Lung (tissue), 12 donors: Measurements from ENCODE around the gene TMEM11. TPM values are rescaled to one million over a fixed set of nuclear protein-coding genes. Genes with fewer than 3 reads are reported as not detected.

Experiments used
- ATAC-seq: fragments of 200-7000 bp; cut with Tn5 transposase; one replicate; pipeline ENCODE4 v1.9.1; 2020; ENCODE audit warnings: moderate number of reproducible peaks; ENCODE audit not compliant: insufficient read depth, low FRiP score
- DNase-seq, 3 donors: peaks; one replicate each; pipeline ENCODE4 v3.0.0-alpha.2; 2013 to 2017
- H3K27ac ChIP-seq, 2 donors: one replicate each; pipeline ENCODE4 v1.5.1; 2013; ENCODE audit warnings: mild to moderate bottlenecking in 2 of 2, moderate library complexity in 2 of 2, control low read depth in 1 of 2, inconsistent platforms in 1 of 2, low read depth in 1 of 2, low read length in 1 of 2
- H3K27me3 ChIP-seq, 3 donors: one replicate each; pipeline ENCODE4 v1.5.1; 2013; ENCODE audit warnings: low read length in 2 of 3; ENCODE audit not compliant: control insufficient read depth in 3 of 3, insufficient read depth in 3 of 3
- H3K36me3 ChIP-seq, 4 donors: one replicate each; pipeline ENCODE4 v1.5.1; 2013; ENCODE audit warnings: low read length in 4 of 4, mild to moderate bottlenecking in 1 of 4, moderate library complexity in 1 of 4; ENCODE audit not compliant: control insufficient read depth in 4 of 4, insufficient read depth in 4 of 4
- H3K4me1 ChIP-seq, 5 donors: one replicate each; pipeline ENCODE4 v1.5.1; 2013; ENCODE audit warnings: low read length in 5 of 5, mild to moderate bottlenecking in 2 of 5, moderate library complexity in 1 of 5; ENCODE audit not compliant: control insufficient read depth in 5 of 5, insufficient read depth in 5 of 5
- H3K4me3 ChIP-seq: one replicate; pipeline ENCODE4 v1.5.1; 2013; ENCODE audit warnings: mild to moderate bottlenecking, control low read depth, moderate library complexity
- H3K9ac ChIP-seq, 2 donors: one replicate each; pipeline ENCODE4 v1.5.1; 2013; ENCODE audit warnings: low read length in 2 of 2, control low read depth in 1 of 2; ENCODE audit not compliant: insufficient read depth in 1 of 2
- H3K9me3 ChIP-seq, 4 donors: one replicate each; pipeline ENCODE4 v1.5.1; 2013; ENCODE audit warnings: low read length in 3 of 4, mild to moderate bottlenecking in 1 of 4, moderate library complexity in 1 of 4; ENCODE audit not compliant: control insufficient read depth in 4 of 4, insufficient read depth in 3 of 4
- CTCF ChIP-seq: IDR thresholded peaks from 2 replicates; pipeline ENCODE4 v1.5.1; 2012; ENCODE audit warnings: mild to moderate bottlenecking; ENCODE audit errors: control extremely low read depth, extremely low read depth
- WGBS, 2 donors: extraction: QIAGEN DNeasy Blood & Tissue Kit; methylation state at CpG; one replicate each; pipeline ENCODE4 v1.1.7; 2013; 5-methylcytosine and 5-hydroxymethylcytosine counted together
- polyA plus RNA-seq, 2 donors: library from polyadenylated mRNA; stranded (reverse); fragments of 200-250 nt; gene quantifications; one replicate each; pipeline ENCODE4 v1.2.1, GENCODE V29; 2013
- total RNA-seq, 2 donors: library from RNA; depleted of rRNA in 1 of 2; stranded (reverse); fragments of >200 nt in 1 of 2; gene quantifications; one replicate each; pipeline ENCODE4 v1.2.1, GENCODE V29; 2014 to 2021
- donor health status: control.
- donor health status: control.
- donor health status: Bipolar disorder and iron deficiency.
- donor health status: healthy.
- donor health status: DM: yes; HTN: yes; CAD: no.

Gene TMEM11
- total and polyA plus RNA-seq, 4 donors, result 12.1 to 29.4 (median 27.1) TPM

- no peaks in the 10 kb centered on the region for H3K27me3 ChIP-seq
- no peaks in the 10 kb centered on the region for H3K9me3 ChIP-seq
- 83 to 88% methylated on average over 23 of the region's 23 CpGs for WGBS, 2 donors
- H3K36me3 ChIP-seq, result peaks cover 0 to 21% (median 0%) of the 10 kb centered on the region in 4 donors
- no peak for TF ChIP-seq CTCF
- H3K4me3 ChIP-seq, result no peak overlapping the region
- DNase-seq (no peak), ATAC-seq (no peak)
- no peaks in the 10 kb centered on the region for H3K4me1 ChIP-seq
- no peak overlapping the region for H3K27ac ChIP-seq
- H3K9ac ChIP-seq, result no peak overlapping the region
Observed at GRCh38 chr17:21243516-21244303, 29.7 kb upstream of the TMEM11 start.

- no peaks in the 10 kb centered on the region for H3K27me3 ChIP-seq
- H3K9me3 ChIP-seq, result no peaks in the 10 kb centered on the region
- H3K27ac ChIP-seq, result peak overlapping the region in 1 of 2 donors; percentile 45
- no peak overlapping the region for H3K9ac ChIP-seq
- ATAC-seq (no peak), DNase-seq (no peak)
- no peak overlapping the region for H3K4me3 ChIP-seq
- no peaks in the 10 kb centered on the region for H3K4me1 ChIP-seq
- no peak for TF ChIP-seq CTCF
- peaks cover 0 to 21% (median 0%) of the 10 kb centered on the region in 4 donors for H3K36me3 ChIP-seq
- 90 to 93% methylated on average over 26 of the region's 26 CpGs for WGBS, 2 donors
Observed at GRCh38 chr17:21242780-21243515, 29.0 kb upstream of the TMEM11 start.

DNA sequence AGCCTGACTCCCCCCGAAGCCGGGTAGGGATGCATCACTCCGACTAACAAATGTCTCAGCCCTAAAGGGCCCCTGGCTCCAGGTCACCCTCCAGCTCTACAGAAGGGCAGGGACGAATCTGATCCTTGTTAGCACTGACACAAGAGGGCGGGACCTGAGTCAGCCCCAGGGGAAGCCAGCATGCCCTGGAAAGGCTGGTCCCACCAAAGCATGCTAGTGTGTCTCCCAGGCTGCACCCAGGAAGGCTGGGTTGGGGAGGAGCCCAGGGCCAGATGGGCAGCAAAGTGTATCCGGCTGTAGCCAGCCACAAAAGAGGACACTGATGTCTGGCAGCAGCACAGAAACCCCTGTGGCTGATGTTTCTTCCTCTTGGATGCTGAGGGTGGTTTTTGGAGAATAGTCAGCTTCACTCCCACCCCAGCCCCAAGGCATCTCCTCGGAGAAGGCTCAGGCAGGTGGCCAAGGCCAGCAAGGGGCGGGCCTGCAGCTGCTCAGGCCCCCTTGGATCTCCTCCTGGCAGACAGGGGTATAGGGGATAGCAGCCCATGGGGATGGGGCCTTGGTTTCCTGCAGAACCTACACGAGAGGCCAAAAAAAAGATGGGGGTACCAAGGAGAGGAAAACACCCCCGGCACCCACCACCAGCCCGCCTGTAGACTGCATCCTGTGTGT, 28.2 kb upstream of the TMEM11 start:
- Histone ChIP-seq H3K4me1 (no peaks in the 10 kb centered on the region), H3K27ac (no peak overlapping the region)
- no peak for ATAC-seq

More for the DNA sequence above, 28.2 kb upstream of the TMEM11 start:
- no peak for TF ChIP-seq CTCF
- peaks cover 0 to 21% (median 0%) of the 10 kb centered on the region in 4 donors for H3K36me3 ChIP-seq
- no peaks in the 10 kb centered on the region for H3K9me3 ChIP-seq
- no peak overlapping the region for H3K4me3 ChIP-seq
- 82 to 84% methylated on average over 10 to 11 of the region's 11 CpGs for WGBS, 2 donors
- no peaks in the 10 kb centered on the region for H3K27me3 ChIP-seq
- H3K9ac ChIP-seq, result no peak overlapping the region
- DNase-seq, result no peak
